ENCODE results near the gene NUP153.

DNA sequence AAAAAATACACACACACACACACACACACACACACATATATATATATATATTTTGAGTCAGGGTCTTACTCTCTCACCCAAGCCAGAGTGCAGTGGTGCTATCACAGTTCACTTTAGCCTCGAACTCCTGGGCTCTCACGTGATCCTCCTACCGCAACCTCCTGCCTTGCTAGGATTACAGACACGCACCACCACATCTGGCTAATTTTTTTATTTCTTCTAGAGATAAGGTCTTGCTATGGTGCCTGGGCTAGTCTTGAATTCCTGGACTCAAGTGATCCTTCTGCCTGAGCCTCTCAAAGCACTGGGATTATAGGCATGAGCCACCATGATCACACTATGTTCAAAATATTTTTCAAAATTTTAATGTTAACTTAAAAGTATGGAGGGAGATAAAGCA, 43.5 kb downstream of the NUP153 start:
- TF ChIP-seq, protein P1, sequence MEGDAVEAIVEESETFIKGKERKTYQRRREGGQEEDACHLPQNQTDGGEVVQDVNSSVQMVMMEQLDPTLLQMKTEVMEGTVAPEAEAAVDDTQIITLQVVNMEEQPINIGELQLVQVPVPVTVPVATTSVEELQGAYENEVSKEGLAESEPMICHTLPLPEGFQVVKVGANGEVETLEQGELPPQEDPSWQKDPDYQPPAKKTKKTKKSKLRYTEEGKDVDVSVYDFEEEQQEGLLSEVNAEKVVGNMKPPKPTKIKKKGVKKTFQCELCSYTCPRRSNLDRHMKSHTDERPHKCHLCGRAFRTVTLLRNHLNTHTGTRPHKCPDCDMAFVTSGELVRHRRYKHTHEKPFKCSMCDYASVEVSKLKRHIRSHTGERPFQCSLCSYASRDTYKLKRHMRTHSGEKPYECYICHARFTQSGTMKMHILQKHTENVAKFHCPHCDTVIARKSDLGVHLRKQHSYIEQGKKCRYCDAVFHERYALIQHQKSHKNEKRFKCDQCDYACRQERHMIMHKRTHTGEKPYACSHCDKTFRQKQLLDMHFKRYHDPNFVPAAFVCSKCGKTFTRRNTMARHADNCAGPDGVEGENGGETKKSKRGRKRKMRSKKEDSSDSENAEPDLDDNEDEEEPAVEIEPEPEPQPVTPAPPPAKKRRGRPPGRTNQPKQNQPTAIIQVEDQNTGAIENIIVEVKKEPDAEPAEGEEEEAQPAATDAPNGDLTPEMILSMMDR (IDR thresholded peaks at IDR 0.05) = no peak
- no peak for TF ChIP-seq POLR2A (IDR thresholded peaks at IDR 0.05)

All from lower leg skin (tissue), 3 donors.